HG02884 (cell line): ENCODE results near the gene HJURP.

Experiments
- ATAC-seq: cut with Tn5 transposase; IDR thresholded peaks from one replicate; pipeline ENCODE4 v1.9.1; 2021; ENCODE audit warnings: mild to moderate bottlenecking, moderate library complexity; ENCODE audit not compliant: unreplicated experiment

The HJURP gene

GRCh38 chr2:233831861-233832260, 22.5 kb downstream of the HJURP start:
- ATAC-seq = no peak

GRCh38 chr2:233831011-233831721, 23.2 kb downstream of the HJURP start:
- ATAC-seq = no peak

- ATAC-seq = no peak
These were observed 24.1 kb downstream of the HJURP start for GRCh38 chr2:233830111-233830802.

- no peak for ATAC-seq
These were observed 24.9 kb downstream of the HJURP start for GRCh38 chr2:233829193-233830110.

GRCh38 chr2:233828546-233829192, 25.7 kb downstream of the HJURP start:
- ATAC-seq = no peak

GRCh38 chr2:233824373-233824772, 30.0 kb downstream of the HJURP start:
- no peak for ATAC-seq

- ATAC-seq = no peak
These were observed 30.6 kb downstream of the HJURP start for GRCh38 chr2:233823731-233824121.

GRCh38 chr2:233822781-233823730, 31.3 kb downstream of the HJURP start:
- no peak for ATAC-seq

GRCh38 chr2:233822101-233822771, 32.1 kb downstream of the HJURP start:
- no peak for ATAC-seq

- ATAC-seq = no peak
These were observed 32.6 kb downstream of the HJURP start for GRCh38 chr2:233821709-233822100.

- no peak for ATAC-seq
These were observed 33.1 kb downstream of the HJURP start for GRCh38 chr2:233821196-233821595.

GRCh38 chr2:233820774-233821105, 33.6 kb downstream of the HJURP start:
- no peak for ATAC-seq

GRCh38 chr2:233819884-233820773, 34.2 kb downstream of the HJURP start:
- no peak for ATAC-seq

GRCh38 chr2:233818639-233819621, 35.4 kb downstream of the HJURP start:
- no peak for ATAC-seq

- ATAC-seq = no peak
These were observed 36.2 kb downstream of the HJURP start for GRCh38 chr2:233817995-233818638.

- no peak for ATAC-seq
These were observed 36.9 kb downstream of the HJURP start for GRCh38 chr2:233817361-233817911.
